ENCODE data around the gene SMTNL1.

SMTNL1 gene

GRCh38 chr11:57504511-57504910 is 32.9 kb upstream of the SMTNL1 start:
- Histone ChIP-seq H3K4me1 (ENCODE audit: insufficient read depth, low read length, poor library complexity, severe bottlenecking) (peaks cover 3% of the 10 kb centered on the region), H3K9me3 (ENCODE audit: insufficient read depth, low read depth, low read length) (no peaks in the 10 kb centered on the region), H3K27me3 (ENCODE audit: insufficient read depth, low read length, poor library complexity, severe bottlenecking) (no peaks in the 10 kb centered on the region), H3K9me2 (replicated peaks; ENCODE audit: low read depth, low read length) (no peaks in the 10 kb centered on the region), H3K36me3 (ENCODE audit: insufficient read depth, low read length) (peaks cover 14% of the 10 kb centered on the region; the same call in 1 of the 2 replicates), H3K79me2 (ENCODE audit: insufficient read depth, low read length) (peaks cover 3% of the 10 kb centered on the region; the same call in 1 of the 2 replicates), H4K20me1 (ENCODE audit: insufficient read depth, low read length, poor library complexity, severe bottlenecking) (no peaks in the 10 kb centered on the region), H3F3A (ENCODE audit: low read depth) (no peaks in the 10 kb centered on the region), H3K9ac (ENCODE audit: low read depth, low read length, poor library complexity, severe bottlenecking) (no peak overlapping the region), H3K4me2 (ENCODE audit: low read depth, low read length, poor library complexity, severe bottlenecking) (no peak overlapping the region), H2AFZ (ENCODE audit: low read length) (no peak overlapping the region), H3K4me3 (ENCODE audit: low read length, poor library complexity, severe bottlenecking) (no peak overlapping the region)
- TF ChIP-seq EZH2phosphoT487 (IDR thresholded peaks at IDR 0.05; ENCODE audit: borderline replicate concordance) (no peak), CTCF (conservative IDR thresholded peaks at IDR 0.05; ENCODE audit: low read length) (no peak)

- H3K4me2 ChIP-seq (ENCODE audit: low read depth, low read length, poor library complexity, severe bottlenecking), result no peak overlapping the region
- TF ChIP-seq CTCF (conservative IDR thresholded peaks at IDR 0.05; ENCODE audit: low read length) (no peak), EZH2phosphoT487 (IDR thresholded peaks at IDR 0.05; ENCODE audit: borderline replicate concordance) (no peak)
- no peaks in the 10 kb centered on the region for H3K27me3 ChIP-seq (ENCODE audit: insufficient read depth, low read length, poor library complexity, severe bottlenecking)
- H3K4me1 ChIP-seq (ENCODE audit: insufficient read depth, low read length, poor library complexity, severe bottlenecking), result peaks cover 8% of the 10 kb centered on the region
- no peak overlapping the region for H2AFZ ChIP-seq (ENCODE audit: low read length)
- H4K20me1 ChIP-seq (ENCODE audit: insufficient read depth, low read length, poor library complexity, severe bottlenecking), result no peaks in the 10 kb centered on the region
- no peaks in the 10 kb centered on the region for H3K9me2 ChIP-seq (replicated peaks; ENCODE audit: low read depth, low read length)
- H3K36me3 ChIP-seq (ENCODE audit: insufficient read depth, low read length), result no peaks in the 10 kb centered on the region
- H3K9me3 ChIP-seq (ENCODE audit: insufficient read depth, low read depth, low read length), result no peaks in the 10 kb centered on the region
- no peak overlapping the region for H3K9ac ChIP-seq (ENCODE audit: low read depth, low read length, poor library complexity, severe bottlenecking)
- peaks cover 9% of the 10 kb centered on the region; the same call in 1 of the 2 replicates for H3K79me2 ChIP-seq (ENCODE audit: insufficient read depth, low read length)
- no peak overlapping the region for H3K4me3 ChIP-seq (ENCODE audit: low read length, poor library complexity, severe bottlenecking)
- H3F3A ChIP-seq (ENCODE audit: low read depth), result no peaks in the 10 kb centered on the region
These were observed 30.9 kb upstream of the SMTNL1 start for GRCh38 chr11:57506522-57506921.

DNA sequence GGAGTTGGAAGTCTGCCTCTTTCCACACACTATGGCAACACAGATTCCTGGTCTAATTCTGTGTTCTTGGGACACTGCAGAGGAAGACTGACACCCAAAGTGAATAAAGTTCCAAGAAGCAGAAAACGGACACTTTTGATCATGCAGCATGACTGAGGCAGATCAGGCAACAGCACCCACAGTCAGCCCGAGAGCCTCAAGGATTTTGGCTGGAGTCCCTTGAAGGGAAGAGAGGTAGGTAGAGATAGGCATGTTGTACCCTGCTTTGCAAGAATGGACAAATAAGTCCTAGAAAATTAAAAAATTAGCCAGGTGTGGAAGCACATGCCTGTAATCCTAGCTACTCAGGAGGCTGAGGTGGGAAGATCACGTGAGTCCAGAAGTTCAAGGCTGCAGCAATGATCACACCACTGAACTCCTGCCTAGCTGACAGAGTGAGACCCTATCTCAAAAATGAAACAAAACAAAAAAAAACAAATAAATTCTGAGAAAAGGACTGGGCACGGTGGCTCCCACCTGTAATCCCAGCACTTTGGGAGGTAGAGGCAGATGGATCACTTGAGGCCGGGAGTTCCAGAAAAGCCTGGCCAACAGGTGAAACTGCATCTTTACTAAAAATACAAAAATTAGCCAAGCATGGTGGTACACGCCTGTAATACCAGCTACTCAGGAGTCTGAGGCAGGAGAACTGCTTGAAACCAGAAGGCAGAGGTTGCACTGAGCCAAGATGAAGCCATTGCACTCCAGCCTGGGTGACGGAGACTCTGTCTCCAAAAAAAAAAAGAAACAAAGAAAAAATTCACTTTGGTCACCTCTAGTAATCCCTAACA is 28.8 kb upstream of the SMTNL1 start:
- H3K36me3 ChIP-seq (ENCODE audit: insufficient read depth, low read length), result no peaks in the 10 kb centered on the region
- H2AFZ ChIP-seq (ENCODE audit: low read length), result no peak overlapping the region
- 0 out of 2 replicates have a peak, but pooled peaks cover 10% of the 10 kb centered on the region for H3F3A ChIP-seq (ENCODE audit: low read depth)
- peaks cover 12% of the 10 kb centered on the region; the same call in 1 of the 2 replicates for H3K79me2 ChIP-seq (ENCODE audit: insufficient read depth, low read length)
- H3K4me2 ChIP-seq (ENCODE audit: low read depth, low read length, poor library complexity, severe bottlenecking), result no peak overlapping the region
- no peaks in the 10 kb centered on the region for H3K27me3 ChIP-seq (ENCODE audit: insufficient read depth, low read length, poor library complexity, severe bottlenecking)
- H3K9me2 ChIP-seq (replicated peaks; ENCODE audit: low read depth, low read length), result no peaks in the 10 kb centered on the region
- TF ChIP-seq EZH2phosphoT487 (IDR thresholded peaks at IDR 0.05; ENCODE audit: borderline replicate concordance) (no peak), CTCF (conservative IDR thresholded peaks at IDR 0.05; ENCODE audit: low read length) (no peak)
- no peaks in the 10 kb centered on the region for H3K9me3 ChIP-seq (ENCODE audit: insufficient read depth, low read depth, low read length)
- H4K20me1 ChIP-seq (ENCODE audit: insufficient read depth, low read length, poor library complexity, severe bottlenecking), result peaks cover 4% of the 10 kb centered on the region
- H3K4me1 ChIP-seq (ENCODE audit: insufficient read depth, low read length, poor library complexity, severe bottlenecking), result peaks cover 28% of the 10 kb centered on the region
- no peak overlapping the region for H3K9ac ChIP-seq (ENCODE audit: low read depth, low read length, poor library complexity, severe bottlenecking)
- no peak overlapping the region for H3K4me3 ChIP-seq (ENCODE audit: low read length, poor library complexity, severe bottlenecking)
